Osteocyte (in vitro differentiated cells): ENCODE results near the gene BCCIP. TPM values are rescaled to one million over a fixed set of nuclear protein-coding genes. Genes with fewer than 3 reads are reported as not detected.
A peak's percentile ranks its signal among the peaks of the same experiment; 100 is the strongest.

Experiments used
- DNase-seq: peaks from one replicate; pipeline ENCODE4 v3.0.0; 2021; ENCODE audit warnings: mixed read lengths; ENCODE audit not compliant: unreplicated experiment; ENCODE audit errors: extremely low spot score
- H3K27ac Mint-ChIP-seq: one replicate; pipeline ENCODE4 v1.8.0; 2021; ENCODE audit warnings: mild to moderate bottlenecking, mixed read lengths; ENCODE audit not compliant: unreplicated experiment
- H3K27me3 Mint-ChIP-seq: one replicate; pipeline ENCODE4 v1.8.0; 2021; ENCODE audit warnings: mixed read lengths; ENCODE audit not compliant: unreplicated experiment
- H3K36me3 Mint-ChIP-seq: one replicate; pipeline ENCODE4 v1.8.0; 2021; ENCODE audit warnings: mixed read lengths; ENCODE audit not compliant: unreplicated experiment
- H3K4me1 Mint-ChIP-seq: one replicate; pipeline ENCODE4 v1.8.0; 2021; ENCODE audit warnings: mixed read lengths; ENCODE audit not compliant: unreplicated experiment
- H3K4me3 Mint-ChIP-seq: one replicate; pipeline ENCODE4 v1.8.0; 2021; ENCODE audit warnings: mild to moderate bottlenecking, moderate library complexity, mixed read lengths; ENCODE audit not compliant: unreplicated experiment
- H3K9me3 Mint-ChIP-seq: one replicate; pipeline ENCODE4 v1.8.0; 2021; ENCODE audit warnings: mixed read lengths; ENCODE audit not compliant: unreplicated experiment
- CTCF ChIP-seq: fragments of 200-600 bp; sonication (generic); IDR thresholded peaks from 2 replicates; pipeline ENCODE4 v1.5.0; 2021; ENCODE audit warnings: antibody characterized with exemption, mild to moderate bottlenecking, moderate library complexity
- long read RNA-seq: library from polyadenylated mRNA; unstranded; transcript quantifications from one replicate; pipeline ENCODE4 v2.0.0, GENCODE V29; 2021
- total RNA-seq: library from RNA; stranded (reverse); gene quantifications from 2 replicates; pipeline ENCODE4 v1.2.1, GENCODE V29; 2021

BCCIP gene
- 34.6 TPM in 2 replicates for total RNA-seq
- long read RNA-seq, transcript BCCIP-201 (7 exons, 1,236 nt): minor isoform, 45 of 165 reads
- long read RNA-seq, transcript BCCIP-202 (7 exons, 2,337 nt): major isoform, 57 of 165 reads
- long read RNA-seq, transcript BCCIP-203 (8 exons, 1,433 nt): minor isoform, 44 of 165 reads
- long read RNA-seq, partial matches to known transcripts: 13 of 165 reads
- long read RNA-seq, other reads (novel, unspliced or antisense): 6 of 165 reads

GRCh38 chr10:125822878-125823662 lies at the start of gene BCCIP, which contains the start of gene UROS:
Gene BCCIP (plus strand): TSS chr10:125823546. CDS start chr10:125823558, 12 bp downstream.
Gene UROS (minus strand): TSS chr10:125823258. CDS start chr10:125816499, 6,759 bp downstream.
- H3K4me1 Mint-ChIP-seq: peaks cover 13% of the 10 kb centered on the region
- peaks cover 18% of the 10 kb centered on the region for H3K36me3 Mint-ChIP-seq
- peak within 1 kb of the TSS; percentile 72 for H3K4me3 Mint-ChIP-seq
- H3K27ac Mint-ChIP-seq: no peak within 1 kb of the TSS
- no peaks in the 10 kb centered on the region for H3K27me3 Mint-ChIP-seq
- no peaks in the 10 kb centered on the region for H3K9me3 Mint-ChIP-seq
- DNase-seq: peak; percentile 96
- TF ChIP-seq CTCF: peak; percentile 10

GRCh38 chr10:125773687-125774543 lies 49.4 kb upstream of the BCCIP start:
- Mint-ChIP-seq H3K4me3 (no peak overlapping the region), H3K4me1 (no peaks in the 10 kb centered on the region), H3K27ac (no peak overlapping the region), H3K9me3 (no peaks in the 10 kb centered on the region), H3K36me3 (peaks cover 3% of the 10 kb centered on the region), H3K27me3 (peaks cover 8% of the 10 kb centered on the region)
- TF ChIP-seq CTCF: no peak
- DNase-seq: no peak

- H3K27me3 Mint-ChIP-seq: peaks cover 8% of the 10 kb centered on the region
- no peaks in the 10 kb centered on the region for H3K4me1 Mint-ChIP-seq
- H3K27ac Mint-ChIP-seq: no peak overlapping the region
- H3K4me3 Mint-ChIP-seq: no peak overlapping the region
- no peak for TF ChIP-seq CTCF
- no peak for DNase-seq
- no peaks in the 10 kb centered on the region for H3K9me3 Mint-ChIP-seq
- H3K36me3 Mint-ChIP-seq: no peaks in the 10 kb centered on the region
Observed at GRCh38 chr10:125774581-125775191, 48.7 kb upstream of the BCCIP start.

- no peaks in the 10 kb centered on the region for H3K9me3 Mint-ChIP-seq
- DNase-seq: peak; percentile 84
- H3K4me3 Mint-ChIP-seq: no peak within 1 kb of the TSS
- TF ChIP-seq CTCF: no peak
- no peak within 1 kb of the TSS for H3K27ac Mint-ChIP-seq
- H3K4me1 Mint-ChIP-seq: no peaks in the 10 kb centered on the region
- peaks cover 8% of the 10 kb centered on the region for H3K27me3 Mint-ChIP-seq
- no peaks in the 10 kb centered on the region for H3K36me3 Mint-ChIP-seq
Observed at GRCh38 chr10:125775491-125776106, 47.7 kb upstream of the BCCIP start, which contains the start of gene MMP21. Gene MMP21 (minus strand): TSS chr10:125775821. CDS start chr10:125775821, 0 bp downstream.
